Measurements from ENCODE around the gene MYL7.

DNA sequence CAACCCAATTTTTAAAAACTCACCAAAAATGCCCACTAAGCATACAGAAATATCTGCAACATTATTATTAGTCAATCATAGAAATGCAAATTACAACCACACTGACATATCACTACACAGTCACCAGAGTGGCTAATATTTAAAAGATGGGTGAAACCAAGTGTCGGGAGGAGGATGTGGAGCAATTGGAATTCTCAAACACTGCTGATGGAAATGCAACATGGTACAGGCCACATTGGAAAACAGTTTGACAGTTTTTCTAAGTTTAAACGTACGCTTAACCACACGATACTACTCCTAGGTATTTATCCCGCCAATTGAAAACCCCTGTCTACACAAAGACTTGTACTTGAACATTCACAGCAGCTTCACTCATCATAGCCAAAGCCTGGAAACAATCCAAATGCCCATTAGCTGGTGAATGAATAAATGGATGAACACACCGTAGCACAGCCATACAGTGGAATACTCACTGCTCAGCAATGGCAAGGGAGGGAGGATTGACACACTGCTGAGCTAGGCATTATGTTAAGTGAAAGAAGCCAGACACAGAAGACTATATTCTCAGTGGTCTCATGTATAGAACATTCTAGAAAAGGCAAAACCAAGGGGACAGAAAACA lies 31.8 kb upstream of the MYL7 start:
- TF ChIP-seq, protein P1, sequence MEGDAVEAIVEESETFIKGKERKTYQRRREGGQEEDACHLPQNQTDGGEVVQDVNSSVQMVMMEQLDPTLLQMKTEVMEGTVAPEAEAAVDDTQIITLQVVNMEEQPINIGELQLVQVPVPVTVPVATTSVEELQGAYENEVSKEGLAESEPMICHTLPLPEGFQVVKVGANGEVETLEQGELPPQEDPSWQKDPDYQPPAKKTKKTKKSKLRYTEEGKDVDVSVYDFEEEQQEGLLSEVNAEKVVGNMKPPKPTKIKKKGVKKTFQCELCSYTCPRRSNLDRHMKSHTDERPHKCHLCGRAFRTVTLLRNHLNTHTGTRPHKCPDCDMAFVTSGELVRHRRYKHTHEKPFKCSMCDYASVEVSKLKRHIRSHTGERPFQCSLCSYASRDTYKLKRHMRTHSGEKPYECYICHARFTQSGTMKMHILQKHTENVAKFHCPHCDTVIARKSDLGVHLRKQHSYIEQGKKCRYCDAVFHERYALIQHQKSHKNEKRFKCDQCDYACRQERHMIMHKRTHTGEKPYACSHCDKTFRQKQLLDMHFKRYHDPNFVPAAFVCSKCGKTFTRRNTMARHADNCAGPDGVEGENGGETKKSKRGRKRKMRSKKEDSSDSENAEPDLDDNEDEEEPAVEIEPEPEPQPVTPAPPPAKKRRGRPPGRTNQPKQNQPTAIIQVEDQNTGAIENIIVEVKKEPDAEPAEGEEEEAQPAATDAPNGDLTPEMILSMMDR (IDR thresholded peaks at IDR 0.05), result no peak
- TF ChIP-seq EP300 (IDR thresholded peaks at IDR 0.05; ENCODE audit: low read depth), result no peak
- TF ChIP-seq POLR2A (IDR thresholded peaks at IDR 0.05), result no peak
